T-helper 9 cell (primary cell): ENCODE measurements around the gene OR9A4.
"Not testable (repeated sequence)": the region's sequence is repeated elsewhere in the genome, so short reads cannot be mapped to it uniquely, and the experiment has no call there.

Experiments
- DNase-seq: peaks from one replicate; pipeline ENCODE4 v3.0.0-alpha.2; 2020
- total RNA-seq, 2 donors: gene quantifications; one replicate each; lab custom pipeline; 2026; lab: John Stamatoyannopoulos, UW

OR9A4 gene, protein sequence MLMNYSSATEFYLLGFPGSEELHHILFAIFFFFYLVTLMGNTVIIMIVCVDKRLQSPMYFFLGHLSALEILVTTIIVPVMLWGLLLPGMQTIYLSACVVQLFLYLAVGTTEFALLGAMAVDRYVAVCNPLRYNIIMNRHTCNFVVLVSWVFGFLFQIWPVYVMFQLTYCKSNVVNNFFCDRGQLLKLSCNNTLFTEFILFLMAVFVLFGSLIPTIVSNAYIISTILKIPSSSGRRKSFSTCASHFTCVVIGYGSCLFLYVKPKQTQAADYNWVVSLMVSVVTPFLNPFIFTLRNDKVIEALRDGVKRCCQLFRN
- total RNA-seq: 0 reads per million in 2 donors

GRCh38 chr7:141916099-141916498 is at the start of gene OR9A4:
TSS of gene OR9A4 (plus strand) at chr7:141916399. CDS start at chr7:141918876, 2,477 bp downstream.
- DNase-seq: no peak

- DNase-seq: no peak
These were observed 49.2 kb upstream of the OR9A4 start for GRCh38 chr7:141866974-141867373.

- no peak for DNase-seq
These were observed 43.3 kb upstream of the OR9A4 start for GRCh38 chr7:141872931-141873330.

- DNase-seq: no peak
These were observed 41.4 kb upstream of the OR9A4 start for GRCh38 chr7:141874787-141875186.

GRCh38 chr7:141875453-141875852 is 40.7 kb upstream of the OR9A4 start:
- no peak for DNase-seq

- DNase-seq: no peak
These were observed 39.8 kb upstream of the OR9A4 start for GRCh38 chr7:141876371-141876770.

DNA sequence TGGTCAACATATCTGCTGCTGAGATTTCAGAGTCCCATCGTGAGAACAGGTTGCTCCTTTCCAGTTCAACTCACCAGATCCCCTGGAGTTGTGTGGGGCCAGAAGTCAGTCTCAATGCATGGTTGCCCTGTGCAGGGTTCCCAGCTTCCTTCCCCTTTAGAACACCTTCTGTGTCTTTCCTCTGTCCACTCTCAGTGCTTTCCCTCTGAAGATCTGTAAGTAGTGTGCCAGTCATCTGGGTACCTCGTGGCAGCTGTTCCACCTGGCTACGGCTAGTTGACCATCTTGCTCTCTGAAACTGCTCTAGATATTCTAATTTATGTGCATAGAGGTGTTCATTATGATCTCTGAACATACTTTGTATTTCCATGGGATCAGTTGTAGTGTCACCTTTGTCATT is 38.8 kb upstream of the OR9A4 start:
- no peak for DNase-seq

- no peak for DNase-seq
These were observed 35.2 kb upstream of the OR9A4 start for GRCh38 chr7:141880960-141881359.

- DNase-seq: no peak
These were observed 31.5 kb upstream of the OR9A4 start for GRCh38 chr7:141884539-141885225.

- no peak for DNase-seq
These were observed 26.9 kb upstream of the OR9A4 start for GRCh38 chr7:141889321-141889720.

GRCh38 chr7:141891336-141891735 is 24.9 kb upstream of the OR9A4 start:
- DNase-seq: no peak

- DNase-seq: not testable (repeated sequence)
These were observed 16.8 kb upstream of the OR9A4 start for GRCh38 chr7:141899366-141899765.

DNA sequence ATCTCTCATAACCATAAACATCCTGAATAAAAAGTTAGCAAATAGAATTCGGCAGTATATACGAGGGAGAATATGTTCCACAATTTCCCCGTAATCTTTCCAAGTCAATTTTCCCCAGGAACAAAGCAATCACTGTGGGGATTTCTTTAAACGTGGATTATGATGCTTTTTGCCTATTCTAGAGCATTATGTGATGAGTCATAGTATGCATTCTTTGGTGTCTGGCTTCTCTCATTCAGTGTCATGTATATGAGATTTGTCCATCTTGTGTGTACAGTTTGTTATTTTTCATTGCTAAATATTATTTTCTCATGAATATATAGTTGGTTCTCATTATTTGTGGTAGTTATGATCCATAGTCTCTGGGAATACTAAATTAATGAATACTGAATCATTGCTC is 9.9 kb upstream of the OR9A4 start:
- no peak for DNase-seq

GRCh38 chr7:141911391-141911790 is 4.8 kb upstream of the OR9A4 start:
- no peak for DNase-seq

DNA sequence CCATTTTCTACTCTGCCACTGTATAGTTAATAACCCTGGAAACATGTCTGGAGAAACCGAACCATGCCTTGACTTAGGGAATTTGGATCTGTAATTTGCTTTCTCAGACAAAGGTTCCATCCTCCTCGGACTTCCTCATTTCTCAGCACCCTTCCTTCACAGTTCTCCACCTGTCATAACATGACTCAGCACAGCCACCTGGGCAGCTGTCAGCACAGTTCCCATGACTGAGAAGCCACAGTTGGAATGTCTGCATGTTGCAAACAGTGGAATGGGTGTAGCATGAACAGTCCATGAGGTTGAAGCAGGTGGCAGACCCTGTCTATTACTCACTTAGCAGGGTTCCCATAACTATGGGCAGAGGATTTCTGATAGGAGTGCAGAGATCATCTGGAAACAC is 634 bp upstream of the OR9A4 start:
- DNase-seq: no peak

DNA sequence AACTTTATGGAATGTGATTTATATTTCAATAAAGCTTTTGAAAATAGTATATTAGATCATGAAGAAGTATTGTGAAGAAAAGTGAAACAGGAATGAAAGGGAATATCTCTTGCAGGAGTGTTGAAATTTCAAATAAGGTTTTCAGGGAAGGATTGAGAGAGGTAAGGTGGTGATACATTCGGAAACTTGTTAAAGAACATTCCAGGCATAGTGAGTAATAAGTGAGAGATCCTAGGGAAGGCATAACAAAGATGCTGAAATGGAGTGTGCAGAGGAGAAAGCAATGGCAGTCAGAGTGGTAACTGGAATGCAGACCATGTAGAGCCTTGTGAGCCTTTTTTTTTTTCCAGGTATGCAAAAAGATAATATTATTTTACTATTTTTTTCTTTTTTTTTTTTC is 4.1 kb downstream of the OR9A4 start:
- no peak for DNase-seq

DNA sequence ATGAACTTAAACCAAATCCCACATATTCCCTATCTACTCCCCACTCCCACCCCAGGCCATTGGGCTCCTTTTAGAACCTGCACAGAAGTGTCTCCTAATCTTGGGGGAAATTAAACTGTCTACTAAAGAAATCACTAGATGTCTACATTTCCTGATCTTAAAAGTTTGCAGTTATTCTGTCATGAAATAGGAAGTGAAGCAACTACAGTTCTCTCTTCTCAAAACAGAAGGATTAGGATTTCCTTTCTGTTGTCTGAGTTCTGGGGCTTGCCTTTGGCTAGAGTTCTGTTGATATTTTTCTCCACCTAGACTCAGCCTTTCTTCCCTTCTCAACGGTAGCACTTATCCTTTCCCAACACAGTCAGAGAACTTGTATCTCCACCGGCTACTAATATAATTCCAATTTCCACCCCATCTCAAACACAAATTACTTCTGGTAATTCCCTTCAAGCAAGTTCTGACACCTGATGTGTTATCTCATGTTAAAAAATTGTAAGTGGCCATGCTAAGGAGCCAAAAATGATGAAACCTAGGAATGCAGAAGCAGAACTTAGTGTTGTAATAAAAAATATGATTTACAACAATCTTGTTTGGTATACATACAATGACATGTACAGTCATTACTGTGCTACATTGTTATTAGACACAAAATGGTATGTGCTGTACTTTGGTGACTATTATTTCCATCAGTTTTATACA is 12.1 kb downstream of the OR9A4 start:
- DNase-seq: no peak

DNA sequence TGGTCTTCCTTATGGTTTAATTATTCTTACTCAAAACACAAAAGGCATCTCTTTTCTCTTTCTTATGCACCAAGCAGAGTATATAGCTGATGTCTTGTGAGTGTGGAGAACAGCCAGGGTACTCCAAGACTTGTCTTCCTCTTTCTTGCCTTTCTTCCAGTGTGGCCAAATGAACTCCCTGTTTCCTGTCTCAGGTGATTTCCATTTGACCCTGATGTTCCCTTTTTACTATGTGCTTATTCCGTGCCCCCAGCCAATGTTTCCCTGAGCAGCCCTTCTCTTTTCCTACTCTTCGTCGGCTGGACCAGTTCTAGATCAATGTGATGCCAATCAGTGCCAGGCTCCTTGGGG is 12.6 kb downstream of the OR9A4 start:
- DNase-seq: no peak

DNA sequence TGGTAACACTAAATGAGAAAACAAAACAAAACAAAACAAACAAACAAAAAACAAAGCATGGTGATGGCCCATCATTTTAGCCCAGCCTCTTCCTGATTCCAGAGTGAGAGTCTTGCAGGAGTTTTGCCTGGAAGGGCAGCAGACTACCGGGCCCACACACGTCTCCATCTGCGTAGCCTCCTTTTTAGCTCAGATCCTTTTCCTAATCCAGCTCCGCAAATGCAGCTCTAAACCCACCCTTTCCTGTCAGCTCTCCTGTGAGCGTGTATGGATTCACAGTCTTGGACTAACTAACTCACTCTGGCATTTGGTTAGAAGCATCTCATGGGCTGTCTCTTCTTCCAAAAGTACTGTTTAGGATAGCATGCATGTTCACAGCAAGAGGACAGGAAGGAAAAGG is 14.0 kb downstream of the OR9A4 start:
- no peak for DNase-seq

DNA sequence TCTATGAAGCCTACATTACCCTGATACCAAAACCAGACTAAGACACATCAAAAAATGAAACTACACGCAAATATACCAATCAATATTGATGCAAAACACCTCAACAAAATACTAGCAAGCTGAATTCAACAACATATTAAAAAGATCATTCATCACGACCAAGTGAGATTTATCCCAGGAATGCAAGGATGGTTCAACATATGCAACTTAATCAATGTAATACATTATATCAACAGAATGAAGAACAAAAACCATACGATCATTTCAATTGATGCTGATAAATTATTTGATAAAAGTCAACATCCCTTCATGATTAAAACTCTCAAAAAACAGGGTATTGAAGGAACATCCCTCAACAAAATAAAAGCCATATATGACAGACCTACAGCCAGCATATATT is 24.9 kb downstream of the OR9A4 start:
- no peak for DNase-seq

- no peak for DNase-seq
These were observed 27.6 kb downstream of the OR9A4 start for GRCh38 chr7:141943846-141944245.

- DNase-seq: no peak
These were observed 28.6 kb downstream of the OR9A4 start for GRCh38 chr7:141944811-141945210.

DNA sequence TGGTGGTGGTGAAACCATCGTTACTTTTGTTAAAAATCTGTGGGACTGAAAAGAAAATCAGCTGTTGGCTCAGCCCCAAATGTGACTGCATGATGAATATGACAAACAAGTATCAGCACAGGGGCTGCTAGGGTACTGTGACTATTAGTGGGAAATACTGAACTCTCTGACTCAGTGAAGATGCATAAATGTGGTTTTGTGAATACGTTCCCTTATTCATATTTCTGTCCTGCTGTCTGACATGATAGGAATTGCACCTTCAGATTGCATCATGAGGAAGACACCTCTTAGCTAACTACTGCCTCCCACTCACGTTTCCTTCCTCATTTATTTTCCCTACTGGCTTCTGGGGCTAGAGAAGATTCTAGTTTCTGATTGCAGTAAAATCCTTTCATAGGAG is 29.2 kb downstream of the OR9A4 start:
- no peak for DNase-seq

- DNase-seq: no peak
These were observed 30.6 kb downstream of the OR9A4 start, which contains the start of gene CLEC5A for GRCh38 chr7:141946796-141947195. TSS of gene CLEC5A (minus strand) at chr7:141946974. CDS start at chr7:141946292, 682 bp downstream.
